K562 (cell line): ENCODE measurements around the gene SARS1. TPM values are rescaled to one million over a fixed set of nuclear protein-coding genes. Genes with fewer than 3 reads are reported as not detected.

Experiments used
- EP400 ChIP-seq: fragments of 450-650 bp; IDR thresholded peaks from 2 replicates; pipeline ENCODE4 v1.6.1; 2017; ENCODE audit warnings: antibody characterized with exemption, mild to moderate bottlenecking, moderate library complexity
- IFI16 ChIP-seq: fragments of 250-450 bp; sonication (Bioruptor Pico); IDR thresholded peaks from 2 replicates; pipeline ENCODE4 v2.1.2; 2022; ENCODE audit warnings: mild to moderate bottlenecking, inconsistent platforms
- MBD2 ChIP-seq: sonication (generic); IDR thresholded peaks from 2 replicates; pipeline ENCODE4 v1.6.1; 2016; ENCODE audit warnings: low read depth, borderline replicate concordance
- YBX1 ChIP-seq: fragments of 450-650 bp; IDR thresholded peaks from 2 replicates; pipeline ENCODE4 v1.7.1; 2016; ENCODE audit warnings: mild to moderate bottlenecking
- ZNF57 ChIP-seq: fragments of 450-650 bp; formaldehyde crosslinking; IDR thresholded peaks from 2 replicates; pipeline ENCODE4 v1.4.0; 2020; ENCODE audit warnings: mild to moderate bottlenecking, moderate library complexity
- ZNF707 ChIP-seq: fragments of 250-450 bp; sonication (Bioruptor Pico); conservative IDR thresholded peaks from 2 replicates; pipeline ENCODE4 v1.8.0; 2022; ENCODE audit warnings: inconsistent platforms, mild to moderate bottlenecking, moderate library complexity
- polyA plus RNA-seq, 8 experiments: library from polyadenylated mRNA; depleted of rRNA in 4 of 8; stranded (reverse) in 5 of 8; unstranded in 3 of 8; fragments of >200 nt; fragmentation: Nextera tagmentation in 2 of 8; fragmentation: Illumina TruSeq in 1 of 8; extraction: Ambion mirVana in 2 of 8; extraction: Trizol in 1 of 8; gene quantifications; 2 replicates each; pipeline versions ENCODE4 v1.2.1 to v1.2.3, GENCODE V29; 2011 to 2014; ENCODE audit warnings: inconsistent platforms in 1 of 8, missing spikeins in 1 of 8
- total RNA-seq, 7 experiments: library from RNA; depleted of rRNA in 6 of 7; stranded (reverse); fragments of >200 nt in 6 of 7; fragmentation: Illumina TruSeq in 2 of 7; extraction: Trizol in 2 of 7; gene quantifications; 2 replicates each; pipeline versions ENCODE4 v1.2.1 to v1.2.3, GENCODE V29; 2011 to 2021; ENCODE audit warnings: low replicate concordance in 1 of 7
- TF ChIP-seq, protein P1 (sequence below): fragments of 200-800 bp; sonication (Bioruptor generic); IDR thresholded peaks from 2 replicates; pipeline ENCODE4 v1.6.1; 2016; ENCODE audit warnings: missing genetic modification characterization, missing compliant biosample characterization
- TF ChIP-seq, protein P2 (sequence below): fragments of 450-650 bp; IDR thresholded peaks from 2 replicates; pipeline ENCODE4 v1.6.1; 2016
- TF ChIP-seq, protein P3 (sequence below): sonication (generic); formaldehyde crosslinking; IDR thresholded peaks from 2 replicates; pipeline ENCODE4 v1.8.1; 2022; ENCODE audit warnings: missing genetic modification reagents
- TF ChIP-seq, protein P4 (sequence below): fragments of 200-600 bp; sonication (generic); IDR thresholded peaks from one replicate; pipeline ENCODE4 v1.6.1; 2012; ENCODE audit warnings: mild to moderate bottlenecking, low read depth, low read length, inconsistent platforms

SARS1 gene
- total and polyA plus RNA-seq, 9 of the 15 experiments (the other 6 are each of a cell fraction or from before 2014, with no cell fraction given) = 221 to 623 (median 254) TPM

DNA sequence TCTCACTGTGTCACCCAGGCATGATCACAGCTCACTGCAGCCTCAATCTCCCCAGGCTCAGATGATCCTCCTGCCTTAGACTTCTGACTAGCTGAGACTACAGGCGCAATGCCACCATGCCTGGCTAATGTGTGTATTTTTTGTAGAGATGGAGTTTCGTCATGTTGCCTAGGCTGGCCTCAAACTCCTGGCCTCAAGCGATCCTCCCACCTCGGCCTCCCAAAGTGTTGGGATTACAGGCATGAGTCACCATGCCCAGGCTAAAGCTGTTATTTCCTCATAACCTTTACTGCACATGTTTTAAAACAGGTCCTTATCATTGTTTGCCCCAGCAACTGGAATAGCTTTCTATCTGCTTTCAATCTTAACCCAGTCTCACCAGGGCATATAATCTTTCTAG, 2.9 kb downstream of the SARS1 start (continued):
- TF ChIP-seq, protein P1, sequence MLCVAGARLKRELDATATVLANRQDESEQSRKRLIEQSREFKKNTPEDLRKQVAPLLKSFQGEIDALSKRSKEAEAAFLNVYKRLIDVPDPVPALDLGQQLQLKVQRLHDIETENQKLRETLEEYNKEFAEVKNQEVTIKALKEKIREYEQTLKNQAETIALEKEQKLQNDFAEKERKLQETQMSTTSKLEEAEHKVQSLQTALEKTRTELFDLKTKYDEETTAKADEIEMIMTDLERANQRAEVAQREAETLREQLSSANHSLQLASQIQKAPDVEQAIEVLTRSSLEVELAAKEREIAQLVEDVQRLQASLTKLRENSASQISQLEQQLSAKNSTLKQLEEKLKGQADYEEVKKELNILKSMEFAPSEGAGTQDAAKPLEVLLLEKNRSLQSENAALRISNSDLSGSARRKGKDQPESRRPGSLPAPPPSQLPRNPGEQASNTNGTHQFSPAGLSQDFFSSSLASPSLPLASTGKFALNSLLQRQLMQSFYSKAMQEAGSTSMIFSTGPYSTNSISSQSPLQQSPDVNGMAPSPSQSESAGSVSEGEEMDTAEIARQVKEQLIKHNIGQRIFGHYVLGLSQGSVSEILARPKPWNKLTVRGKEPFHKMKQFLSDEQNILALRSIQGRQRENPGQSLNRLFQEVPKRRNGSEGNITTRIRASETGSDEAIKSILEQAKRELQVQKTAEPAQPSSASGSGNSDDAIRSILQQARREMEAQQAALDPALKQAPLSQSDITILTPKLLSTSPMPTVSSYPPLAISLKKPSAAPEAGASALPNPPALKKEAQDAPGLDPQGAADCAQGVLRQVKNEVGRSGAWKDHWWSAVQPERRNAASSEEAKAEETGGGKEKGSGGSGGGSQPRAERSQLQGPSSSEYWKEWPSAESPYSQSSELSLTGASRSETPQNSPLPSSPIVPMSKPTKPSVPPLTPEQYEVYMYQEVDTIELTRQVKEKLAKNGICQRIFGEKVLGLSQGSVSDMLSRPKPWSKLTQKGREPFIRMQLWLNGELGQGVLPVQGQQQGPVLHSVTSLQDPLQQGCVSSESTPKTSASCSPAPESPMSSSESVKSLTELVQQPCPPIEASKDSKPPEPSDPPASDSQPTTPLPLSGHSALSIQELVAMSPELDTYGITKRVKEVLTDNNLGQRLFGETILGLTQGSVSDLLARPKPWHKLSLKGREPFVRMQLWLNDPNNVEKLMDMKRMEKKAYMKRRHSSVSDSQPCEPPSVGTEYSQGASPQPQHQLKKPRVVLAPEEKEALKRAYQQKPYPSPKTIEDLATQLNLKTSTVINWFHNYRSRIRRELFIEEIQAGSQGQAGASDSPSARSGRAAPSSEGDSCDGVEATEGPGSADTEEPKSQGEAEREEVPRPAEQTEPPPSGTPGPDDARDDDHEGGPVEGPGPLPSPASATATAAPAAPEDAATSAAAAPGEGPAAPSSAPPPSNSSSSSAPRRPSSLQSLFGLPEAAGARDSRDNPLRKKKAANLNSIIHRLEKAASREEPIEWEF (CRISPR knock-in tag) = no peak
- TF ChIP-seq, protein P2, sequence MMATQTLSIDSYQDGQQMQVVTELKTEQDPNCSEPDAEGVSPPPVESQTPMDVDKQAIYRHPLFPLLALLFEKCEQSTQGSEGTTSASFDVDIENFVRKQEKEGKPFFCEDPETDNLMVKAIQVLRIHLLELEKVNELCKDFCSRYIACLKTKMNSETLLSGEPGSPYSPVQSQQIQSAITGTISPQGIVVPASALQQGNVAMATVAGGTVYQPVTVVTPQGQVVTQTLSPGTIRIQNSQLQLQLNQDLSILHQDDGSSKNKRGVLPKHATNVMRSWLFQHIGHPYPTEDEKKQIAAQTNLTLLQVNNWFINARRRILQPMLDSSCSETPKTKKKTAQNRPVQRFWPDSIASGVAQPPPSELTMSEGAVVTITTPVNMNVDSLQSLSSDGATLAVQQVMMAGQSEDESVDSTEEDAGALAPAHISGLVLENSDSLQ = no peak
- TF ChIP-seq YBX1 = no peak
- TF ChIP-seq ZNF707 (CRISPR knock-in tag) = no peak
- no peak for TF ChIP-seq IFI16 (CRISPR knock-in tag)
- TF ChIP-seq, protein P3, sequence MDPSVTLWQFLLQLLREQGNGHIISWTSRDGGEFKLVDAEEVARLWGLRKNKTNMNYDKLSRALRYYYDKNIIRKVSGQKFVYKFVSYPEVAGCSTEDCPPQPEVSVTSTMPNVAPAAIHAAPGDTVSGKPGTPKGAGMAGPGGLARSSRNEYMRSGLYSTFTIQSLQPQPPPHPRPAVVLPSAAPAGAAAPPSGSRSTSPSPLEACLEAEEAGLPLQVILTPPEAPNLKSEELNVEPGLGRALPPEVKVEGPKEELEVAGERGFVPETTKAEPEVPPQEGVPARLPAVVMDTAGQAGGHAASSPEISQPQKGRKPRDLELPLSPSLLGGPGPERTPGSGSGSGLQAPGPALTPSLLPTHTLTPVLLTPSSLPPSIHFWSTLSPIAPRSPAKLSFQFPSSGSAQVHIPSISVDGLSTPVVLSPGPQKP (CRISPR knock-in tag) = no peak
- no peak for TF ChIP-seq ZNF57 (CRISPR knock-in tag)
- TF ChIP-seq MBD2 = no peak
- TF ChIP-seq, protein P4, sequence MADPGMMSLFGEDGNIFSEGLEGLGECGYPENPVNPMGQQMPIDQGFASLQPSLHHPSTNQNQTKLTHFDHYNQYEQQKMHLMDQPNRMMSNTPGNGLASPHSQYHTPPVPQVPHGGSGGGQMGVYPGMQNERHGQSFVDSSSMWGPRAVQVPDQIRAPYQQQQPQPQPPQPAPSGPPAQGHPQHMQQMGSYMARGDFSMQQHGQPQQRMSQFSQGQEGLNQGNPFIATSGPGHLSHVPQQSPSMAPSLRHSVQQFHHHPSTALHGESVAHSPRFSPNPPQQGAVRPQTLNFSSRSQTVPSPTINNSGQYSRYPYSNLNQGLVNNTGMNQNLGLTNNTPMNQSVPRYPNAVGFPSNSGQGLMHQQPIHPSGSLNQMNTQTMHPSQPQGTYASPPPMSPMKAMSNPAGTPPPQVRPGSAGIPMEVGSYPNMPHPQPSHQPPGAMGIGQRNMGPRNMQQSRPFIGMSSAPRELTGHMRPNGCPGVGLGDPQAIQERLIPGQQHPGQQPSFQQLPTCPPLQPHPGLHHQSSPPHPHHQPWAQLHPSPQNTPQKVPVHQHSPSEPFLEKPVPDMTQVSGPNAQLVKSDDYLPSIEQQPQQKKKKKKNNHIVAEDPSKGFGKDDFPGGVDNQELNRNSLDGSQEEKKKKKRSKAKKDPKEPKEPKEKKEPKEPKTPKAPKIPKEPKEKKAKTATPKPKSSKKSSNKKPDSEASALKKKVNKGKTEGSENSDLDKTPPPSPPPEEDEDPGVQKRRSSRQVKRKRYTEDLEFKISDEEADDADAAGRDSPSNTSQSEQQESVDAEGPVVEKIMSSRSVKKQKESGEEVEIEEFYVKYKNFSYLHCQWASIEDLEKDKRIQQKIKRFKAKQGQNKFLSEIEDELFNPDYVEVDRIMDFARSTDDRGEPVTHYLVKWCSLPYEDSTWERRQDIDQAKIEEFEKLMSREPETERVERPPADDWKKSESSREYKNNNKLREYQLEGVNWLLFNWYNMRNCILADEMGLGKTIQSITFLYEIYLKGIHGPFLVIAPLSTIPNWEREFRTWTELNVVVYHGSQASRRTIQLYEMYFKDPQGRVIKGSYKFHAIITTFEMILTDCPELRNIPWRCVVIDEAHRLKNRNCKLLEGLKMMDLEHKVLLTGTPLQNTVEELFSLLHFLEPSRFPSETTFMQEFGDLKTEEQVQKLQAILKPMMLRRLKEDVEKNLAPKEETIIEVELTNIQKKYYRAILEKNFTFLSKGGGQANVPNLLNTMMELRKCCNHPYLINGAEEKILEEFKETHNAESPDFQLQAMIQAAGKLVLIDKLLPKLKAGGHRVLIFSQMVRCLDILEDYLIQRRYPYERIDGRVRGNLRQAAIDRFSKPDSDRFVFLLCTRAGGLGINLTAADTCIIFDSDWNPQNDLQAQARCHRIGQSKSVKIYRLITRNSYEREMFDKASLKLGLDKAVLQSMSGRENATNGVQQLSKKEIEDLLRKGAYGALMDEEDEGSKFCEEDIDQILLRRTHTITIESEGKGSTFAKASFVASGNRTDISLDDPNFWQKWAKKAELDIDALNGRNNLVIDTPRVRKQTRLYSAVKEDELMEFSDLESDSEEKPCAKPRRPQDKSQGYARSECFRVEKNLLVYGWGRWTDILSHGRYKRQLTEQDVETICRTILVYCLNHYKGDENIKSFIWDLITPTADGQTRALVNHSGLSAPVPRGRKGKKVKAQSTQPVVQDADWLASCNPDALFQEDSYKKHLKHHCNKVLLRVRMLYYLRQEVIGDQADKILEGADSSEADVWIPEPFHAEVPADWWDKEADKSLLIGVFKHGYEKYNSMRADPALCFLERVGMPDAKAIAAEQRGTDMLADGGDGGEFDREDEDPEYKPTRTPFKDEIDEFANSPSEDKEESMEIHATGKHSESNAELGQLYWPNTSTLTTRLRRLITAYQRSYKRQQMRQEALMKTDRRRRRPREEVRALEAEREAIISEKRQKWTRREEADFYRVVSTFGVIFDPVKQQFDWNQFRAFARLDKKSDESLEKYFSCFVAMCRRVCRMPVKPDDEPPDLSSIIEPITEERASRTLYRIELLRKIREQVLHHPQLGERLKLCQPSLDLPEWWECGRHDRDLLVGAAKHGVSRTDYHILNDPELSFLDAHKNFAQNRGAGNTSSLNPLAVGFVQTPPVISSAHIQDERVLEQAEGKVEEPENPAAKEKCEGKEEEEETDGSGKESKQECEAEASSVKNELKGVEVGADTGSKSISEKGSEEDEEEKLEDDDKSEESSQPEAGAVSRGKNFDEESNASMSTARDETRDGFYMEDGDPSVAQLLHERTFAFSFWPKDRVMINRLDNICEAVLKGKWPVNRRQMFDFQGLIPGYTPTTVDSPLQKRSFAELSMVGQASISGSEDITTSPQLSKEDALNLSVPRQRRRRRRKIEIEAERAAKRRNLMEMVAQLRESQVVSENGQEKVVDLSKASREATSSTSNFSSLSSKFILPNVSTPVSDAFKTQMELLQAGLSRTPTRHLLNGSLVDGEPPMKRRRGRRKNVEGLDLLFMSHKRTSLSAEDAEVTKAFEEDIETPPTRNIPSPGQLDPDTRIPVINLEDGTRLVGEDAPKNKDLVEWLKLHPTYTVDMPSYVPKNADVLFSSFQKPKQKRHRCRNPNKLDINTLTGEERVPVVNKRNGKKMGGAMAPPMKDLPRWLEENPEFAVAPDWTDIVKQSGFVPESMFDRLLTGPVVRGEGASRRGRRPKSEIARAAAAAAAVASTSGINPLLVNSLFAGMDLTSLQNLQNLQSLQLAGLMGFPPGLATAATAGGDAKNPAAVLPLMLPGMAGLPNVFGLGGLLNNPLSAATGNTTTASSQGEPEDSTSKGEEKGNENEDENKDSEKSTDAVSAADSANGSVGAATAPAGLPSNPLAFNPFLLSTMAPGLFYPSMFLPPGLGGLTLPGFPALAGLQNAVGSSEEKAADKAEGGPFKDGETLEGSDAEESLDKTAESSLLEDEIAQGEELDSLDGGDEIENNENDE = no peak
- no peak for TF ChIP-seq EP400
